AG09319 (cell line): ENCODE measurements around the gene DPP9.
"Not testable (repeated sequence)": the region's sequence is repeated elsewhere in the genome, so short reads cannot be mapped to it uniquely, and the experiment has no call there.

Source experiments
- DNase-seq: peaks from one replicate; pipeline ENCODE4 v3.0.0-alpha.2; 2010; ENCODE audit warnings: low read depth; ENCODE audit errors: extremely low read depth
- TF ChIP-seq, protein P1 (sequence below): IDR thresholded peaks from 2 replicates; pipeline ENCODE4 v1.5.1; 2011; ENCODE audit warnings: low read depth, mild to moderate bottlenecking, inconsistent platforms, low read length, moderate library complexity

The DPP9 gene

DNA sequence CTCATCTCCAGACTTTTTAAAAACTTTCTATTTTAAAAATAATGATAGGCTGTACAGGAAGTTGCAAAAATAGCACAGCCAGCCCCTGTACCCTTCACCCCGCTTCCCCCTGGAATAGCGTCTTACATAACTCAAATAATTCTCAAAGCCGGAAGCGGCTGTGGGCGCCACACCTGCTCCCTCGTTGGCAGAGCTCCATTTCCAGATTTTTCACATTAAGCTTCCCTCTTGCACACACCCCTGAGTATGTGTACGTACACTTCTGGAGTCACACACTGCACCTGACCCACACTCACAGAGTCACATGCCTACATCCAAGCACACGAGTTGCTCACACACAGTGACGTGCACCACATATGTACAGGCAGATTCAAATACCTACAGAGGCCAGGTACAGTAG lies 24.9 kb upstream of the DPP9 start:
- no peak for DNase-seq
- TF ChIP-seq, protein P1, sequence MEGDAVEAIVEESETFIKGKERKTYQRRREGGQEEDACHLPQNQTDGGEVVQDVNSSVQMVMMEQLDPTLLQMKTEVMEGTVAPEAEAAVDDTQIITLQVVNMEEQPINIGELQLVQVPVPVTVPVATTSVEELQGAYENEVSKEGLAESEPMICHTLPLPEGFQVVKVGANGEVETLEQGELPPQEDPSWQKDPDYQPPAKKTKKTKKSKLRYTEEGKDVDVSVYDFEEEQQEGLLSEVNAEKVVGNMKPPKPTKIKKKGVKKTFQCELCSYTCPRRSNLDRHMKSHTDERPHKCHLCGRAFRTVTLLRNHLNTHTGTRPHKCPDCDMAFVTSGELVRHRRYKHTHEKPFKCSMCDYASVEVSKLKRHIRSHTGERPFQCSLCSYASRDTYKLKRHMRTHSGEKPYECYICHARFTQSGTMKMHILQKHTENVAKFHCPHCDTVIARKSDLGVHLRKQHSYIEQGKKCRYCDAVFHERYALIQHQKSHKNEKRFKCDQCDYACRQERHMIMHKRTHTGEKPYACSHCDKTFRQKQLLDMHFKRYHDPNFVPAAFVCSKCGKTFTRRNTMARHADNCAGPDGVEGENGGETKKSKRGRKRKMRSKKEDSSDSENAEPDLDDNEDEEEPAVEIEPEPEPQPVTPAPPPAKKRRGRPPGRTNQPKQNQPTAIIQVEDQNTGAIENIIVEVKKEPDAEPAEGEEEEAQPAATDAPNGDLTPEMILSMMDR, result no peak

DNA sequence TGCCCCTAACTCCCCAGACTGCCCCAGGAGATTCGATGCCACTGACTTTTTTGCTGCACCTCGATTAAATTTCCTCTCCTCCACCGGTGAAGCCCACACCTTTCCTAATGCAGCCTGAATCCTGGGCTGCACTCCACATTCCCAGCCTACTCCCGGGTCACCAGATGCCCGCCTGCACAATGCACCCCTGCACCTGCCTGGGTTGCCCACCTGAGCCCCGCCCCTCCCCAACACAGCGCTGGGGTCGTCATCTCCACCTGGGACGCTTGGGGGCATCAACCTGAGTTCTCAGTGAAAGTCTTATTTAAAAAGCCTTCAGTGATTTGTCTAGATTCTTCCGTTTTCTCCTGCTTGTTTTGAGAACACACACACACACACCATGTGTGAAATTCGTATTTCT lies 24.5 kb upstream of the DPP9 start:
- no peak for DNase-seq
- TF ChIP-seq, protein P1, result no peak

DNA sequence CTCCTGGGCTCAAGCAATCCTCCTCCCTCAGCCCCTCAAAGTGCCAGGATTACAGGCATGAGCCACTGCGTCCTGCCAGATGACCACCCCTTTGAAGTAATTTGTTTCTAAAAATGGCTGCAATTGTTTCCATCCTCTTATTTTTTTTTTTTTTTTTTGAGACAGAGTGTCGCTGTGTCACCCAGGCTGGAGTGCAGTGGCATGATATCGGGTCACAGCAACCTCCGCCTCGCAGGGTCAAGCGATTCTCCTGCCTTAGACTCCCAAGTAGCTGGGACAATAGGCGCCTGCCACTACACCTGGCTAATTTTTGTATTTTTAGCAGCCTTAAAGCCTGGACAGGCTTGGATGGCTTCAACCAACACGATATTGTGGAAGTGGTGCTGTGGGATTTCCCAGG lies 22.3 kb upstream of the DPP9 start:
- DNase-seq, result no peak
- TF ChIP-seq, protein P1, result no peak

DNA sequence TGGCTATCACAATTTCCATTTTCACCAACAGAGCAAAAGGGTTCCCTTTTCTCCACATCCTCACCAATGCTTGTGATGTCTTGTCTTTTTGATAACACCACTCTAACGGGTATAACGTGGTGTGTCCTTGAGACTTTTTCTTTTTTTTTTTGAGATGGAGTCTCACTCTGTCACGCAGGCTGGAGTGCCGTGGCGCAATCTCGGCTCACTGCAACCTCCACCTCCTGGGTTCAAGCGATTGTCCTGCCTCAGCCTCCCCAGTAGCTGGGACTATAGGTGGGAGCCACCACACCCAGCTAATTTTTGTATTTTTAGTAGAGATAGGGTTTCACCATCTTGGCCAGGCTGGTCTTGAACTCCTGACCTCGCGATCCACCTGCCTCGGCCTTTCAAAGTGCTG lies 21.5 kb upstream of the DPP9 start:
- not testable (repeated sequence) for DNase-seq

DNA sequence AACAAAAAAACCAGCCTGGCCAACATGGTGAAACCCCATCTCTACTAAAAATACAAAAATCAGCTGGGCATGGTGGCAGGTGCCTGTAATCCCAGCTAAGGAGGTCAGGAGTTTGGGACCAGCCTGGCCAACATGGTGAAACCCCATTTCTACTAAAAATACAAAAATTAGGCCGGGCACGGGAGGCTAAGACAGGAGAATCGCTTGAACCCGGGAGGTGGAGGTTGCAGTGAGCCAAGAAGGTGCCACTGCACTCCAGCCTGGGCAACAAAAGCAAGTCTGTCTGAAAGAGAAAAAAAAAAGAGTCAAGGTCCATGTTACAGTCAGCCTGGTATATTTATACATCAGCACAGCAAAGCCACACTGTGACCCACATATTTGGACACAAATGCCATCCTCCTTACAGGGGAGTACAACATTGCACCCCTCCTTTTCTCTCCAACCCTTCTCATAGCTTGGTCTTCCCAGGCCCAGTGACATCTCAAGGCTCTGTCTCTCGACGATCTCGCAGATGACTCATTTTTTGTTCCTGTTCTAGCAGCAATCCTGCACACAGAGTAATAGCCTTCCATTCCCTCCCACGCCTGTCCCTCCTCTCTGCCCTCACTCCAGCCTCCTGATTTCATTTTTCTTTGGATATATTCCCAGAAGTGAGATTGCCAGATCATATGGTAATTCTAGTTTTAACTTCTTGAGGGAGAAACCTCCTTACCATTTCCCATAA lies 21.0 kb upstream of the DPP9 start:
- DNase-seq, result peak; percentile 77
- TF ChIP-seq, protein P1, result no peak

DNA sequence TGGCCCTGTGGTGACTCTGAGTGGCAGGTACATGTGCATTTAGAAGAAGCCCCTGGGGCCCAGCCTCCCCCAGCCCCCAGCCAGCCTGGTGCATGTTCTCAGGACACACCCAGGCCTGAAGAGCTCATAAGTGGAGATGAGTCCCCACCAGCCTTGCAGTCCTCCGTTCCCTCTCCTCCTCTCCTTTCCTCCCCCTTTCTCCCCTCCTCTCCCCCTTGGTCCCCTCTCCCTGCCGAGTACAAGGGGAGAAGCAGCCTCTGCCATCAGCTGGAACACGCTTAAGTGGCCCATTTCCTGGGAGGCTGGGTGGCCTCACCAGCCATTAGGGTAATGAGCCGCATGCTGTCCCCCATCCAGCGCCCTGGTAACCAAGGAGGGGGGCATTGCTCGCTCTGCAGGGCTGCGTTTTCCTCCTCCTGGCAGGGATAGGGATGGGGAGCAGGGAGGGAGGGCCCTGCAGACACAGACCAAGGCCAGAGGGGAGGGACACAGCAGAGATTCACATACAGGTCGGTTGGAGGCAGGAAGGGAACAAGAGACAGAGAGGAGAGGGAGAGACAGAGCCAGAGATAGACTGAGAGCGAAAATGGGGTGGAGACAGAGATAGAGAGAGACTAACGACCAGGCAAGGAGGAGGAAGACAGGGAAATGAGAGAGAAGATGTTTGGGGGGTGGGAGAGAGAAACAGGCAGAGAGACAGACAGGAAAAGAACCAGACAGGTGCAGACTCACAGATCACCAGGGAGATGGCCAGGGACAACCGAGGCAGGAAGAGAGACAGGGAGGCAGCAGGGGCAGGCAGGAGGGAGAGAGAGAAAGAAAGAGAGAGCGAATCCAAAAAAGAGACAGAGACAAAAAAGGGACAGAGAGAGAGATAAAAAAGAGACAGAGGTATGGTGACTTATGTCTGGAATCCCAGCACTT lies 19.3 kb upstream of the DPP9 start:
- TF ChIP-seq, protein P1, result no peak
- DNase-seq, result no peak

DNA sequence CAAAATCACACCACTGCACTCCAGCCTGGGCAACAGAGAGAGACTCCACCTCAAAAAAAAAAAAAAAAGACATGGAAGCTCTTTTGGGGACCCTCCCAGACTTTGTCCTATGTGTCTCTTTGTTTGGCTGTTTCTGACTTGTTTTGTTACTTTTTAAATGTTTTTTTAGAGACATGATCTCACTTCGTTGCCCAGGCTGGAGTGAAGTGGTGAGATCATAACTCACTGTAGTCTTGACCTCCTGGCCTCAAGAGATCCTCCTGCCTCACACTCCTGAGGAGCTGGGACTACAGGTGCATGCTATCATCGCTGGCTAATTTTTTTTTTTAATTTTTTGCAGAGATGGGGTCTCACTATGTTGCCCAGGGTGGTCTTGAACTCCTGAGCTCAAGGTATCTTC lies 16.4 kb upstream of the DPP9 start:
- TF ChIP-seq, protein P1, result no peak
- DNase-seq, result no peak
